ENCODE results near the gene TOM1L2.
A peak's percentile ranks its signal among the peaks of the same experiment; 100 is the strongest.
"Not testable (repeated sequence)": the region's sequence is repeated elsewhere in the genome, so short reads cannot be mapped to it uniquely, and the experiment has no call there.

The TOM1L2 gene

GRCh38 chr17:17963066-17963465, 9.1 kb downstream of the TOM1L2 start:
- no peak overlapping the region for H3K27ac ChIP-seq
- TF ChIP-seq, protein P1, sequence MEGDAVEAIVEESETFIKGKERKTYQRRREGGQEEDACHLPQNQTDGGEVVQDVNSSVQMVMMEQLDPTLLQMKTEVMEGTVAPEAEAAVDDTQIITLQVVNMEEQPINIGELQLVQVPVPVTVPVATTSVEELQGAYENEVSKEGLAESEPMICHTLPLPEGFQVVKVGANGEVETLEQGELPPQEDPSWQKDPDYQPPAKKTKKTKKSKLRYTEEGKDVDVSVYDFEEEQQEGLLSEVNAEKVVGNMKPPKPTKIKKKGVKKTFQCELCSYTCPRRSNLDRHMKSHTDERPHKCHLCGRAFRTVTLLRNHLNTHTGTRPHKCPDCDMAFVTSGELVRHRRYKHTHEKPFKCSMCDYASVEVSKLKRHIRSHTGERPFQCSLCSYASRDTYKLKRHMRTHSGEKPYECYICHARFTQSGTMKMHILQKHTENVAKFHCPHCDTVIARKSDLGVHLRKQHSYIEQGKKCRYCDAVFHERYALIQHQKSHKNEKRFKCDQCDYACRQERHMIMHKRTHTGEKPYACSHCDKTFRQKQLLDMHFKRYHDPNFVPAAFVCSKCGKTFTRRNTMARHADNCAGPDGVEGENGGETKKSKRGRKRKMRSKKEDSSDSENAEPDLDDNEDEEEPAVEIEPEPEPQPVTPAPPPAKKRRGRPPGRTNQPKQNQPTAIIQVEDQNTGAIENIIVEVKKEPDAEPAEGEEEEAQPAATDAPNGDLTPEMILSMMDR (IDR thresholded peaks at IDR 0.05), result no peak
- no peak for TF ChIP-seq ZFX (IDR thresholded peaks at IDR 0.05; ENCODE audit: borderline replicate concordance)

GRCh38 chr17:17960500-17961030, 11.6 kb downstream of the TOM1L2 start:
- no peak for TF ChIP-seq ZFX (IDR thresholded peaks at IDR 0.05; ENCODE audit: borderline replicate concordance)
- TF ChIP-seq, protein P1 (IDR thresholded peaks at IDR 0.05), result no peak
- H3K27ac ChIP-seq, result no peak overlapping the region

DNA sequence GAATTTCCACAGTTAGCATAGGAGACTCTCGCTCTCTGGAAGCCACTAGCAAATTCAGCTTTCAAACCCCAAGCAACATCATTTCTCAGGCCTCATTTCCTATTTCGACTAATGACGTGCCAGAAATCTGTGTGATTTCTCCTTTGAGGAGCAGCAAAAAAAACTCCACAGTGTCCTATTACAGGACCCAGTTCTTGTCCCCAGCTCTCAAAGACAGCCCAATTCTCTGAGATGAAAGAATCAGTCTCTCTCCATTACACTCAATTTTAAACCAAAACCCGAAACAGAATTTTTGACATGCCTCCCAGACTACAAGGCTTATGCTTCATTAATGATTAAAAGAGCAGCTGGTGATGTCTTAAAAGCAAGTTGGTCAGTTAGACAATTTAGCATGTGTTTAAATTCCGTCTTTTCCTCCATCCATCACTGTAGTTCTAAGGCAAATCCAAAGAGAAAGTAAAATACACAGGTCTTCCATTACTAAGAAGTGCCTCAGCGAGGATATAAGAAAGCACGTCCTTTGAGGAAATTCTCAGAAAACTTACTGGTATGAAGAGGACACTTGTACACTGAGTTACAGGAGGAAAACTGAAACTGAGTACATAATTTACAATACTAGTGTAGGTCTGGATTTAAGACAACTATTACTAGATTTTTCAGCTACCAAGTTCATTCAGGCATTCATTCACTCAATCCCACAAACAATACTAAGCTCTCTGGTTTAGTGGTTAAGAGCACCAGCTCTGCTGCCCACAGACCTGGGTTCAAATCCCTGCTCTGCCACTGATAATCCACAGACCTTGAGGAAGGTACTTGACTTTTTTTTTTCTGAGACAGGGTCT, 12.5 kb downstream of the TOM1L2 start:
- TF ChIP-seq, protein P1 (IDR thresholded peaks at IDR 0.05), result no peak
- TF ChIP-seq ZFX (IDR thresholded peaks at IDR 0.05; ENCODE audit: borderline replicate concordance), result no peak
- no peak overlapping the region for H3K27ac ChIP-seq

DNA sequence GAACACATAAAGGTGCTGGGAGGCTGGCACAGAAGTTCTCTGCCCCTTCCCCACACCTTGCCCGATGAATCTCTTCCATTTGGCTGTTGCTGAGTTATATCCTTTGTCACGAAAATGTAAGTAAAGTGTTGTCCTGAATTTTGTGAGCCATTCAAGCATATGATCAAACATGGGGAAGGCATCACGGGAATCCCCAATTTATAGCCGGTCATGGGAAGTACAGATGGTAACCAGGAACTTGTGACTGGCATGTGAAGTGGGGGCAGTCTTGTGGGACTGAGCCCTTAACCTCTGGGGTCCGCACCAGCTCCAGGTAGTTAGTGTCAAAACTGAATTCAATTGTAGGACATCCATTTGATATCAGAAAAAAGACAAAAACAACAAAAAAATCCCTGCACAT, 13.2 kb downstream of the TOM1L2 start:
- TF ChIP-seq, protein P1 (IDR thresholded peaks at IDR 0.05), result no peak
- no peak for TF ChIP-seq ZFX (IDR thresholded peaks at IDR 0.05; ENCODE audit: borderline replicate concordance)
- peak overlapping the region; percentile 39; the same call in 1 of the 2 replicates for H3K27ac ChIP-seq

DNA sequence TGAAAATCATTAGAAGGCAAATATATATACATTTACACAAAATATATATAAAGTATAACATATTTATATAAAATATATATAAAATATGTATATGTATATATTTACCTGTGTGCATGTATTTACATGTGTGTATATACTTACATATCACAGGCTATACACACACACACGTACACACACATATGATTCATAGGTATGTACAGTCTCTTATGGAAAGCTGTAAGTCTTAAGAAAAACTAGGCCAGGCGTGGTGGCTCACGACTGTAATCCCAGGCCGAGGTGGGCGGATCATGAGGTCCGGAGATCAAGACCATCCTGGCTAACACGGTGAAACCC, 14.7 kb downstream of the TOM1L2 start:
- peak overlapping the region; percentile 39; the same call in 1 of the 2 replicates for H3K27ac ChIP-seq
- no peak for TF ChIP-seq ZFX (IDR thresholded peaks at IDR 0.05; ENCODE audit: borderline replicate concordance)
- TF ChIP-seq, protein P1 (IDR thresholded peaks at IDR 0.05), result no peak

DNA sequence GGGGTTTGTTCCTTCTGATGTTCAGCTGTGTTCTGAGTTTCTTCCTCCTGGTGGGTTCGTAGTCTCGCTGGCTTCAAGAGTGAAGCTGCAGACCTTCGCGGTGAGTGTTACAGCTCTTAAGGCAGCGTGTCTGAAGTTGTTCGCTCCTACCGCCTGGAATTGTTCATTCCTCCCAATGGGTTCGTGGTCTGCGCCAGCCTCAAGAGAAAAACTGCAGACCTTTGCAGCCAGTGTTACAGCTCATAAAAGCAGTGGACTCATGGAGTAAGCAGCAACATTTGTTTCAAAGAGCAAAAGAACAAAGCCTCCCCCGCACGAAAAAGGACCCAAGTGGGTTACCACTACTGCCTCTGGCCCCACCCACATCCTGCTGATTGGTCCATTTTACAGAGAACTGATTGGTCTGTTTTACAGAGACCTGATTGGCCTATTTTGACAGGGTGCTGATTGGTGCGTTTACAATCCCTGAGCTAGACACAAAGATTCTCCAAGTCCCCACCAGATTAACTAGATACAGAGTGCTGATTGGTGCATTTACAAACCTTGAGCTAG, 16.3 kb downstream of the TOM1L2 start:
- H3K27ac ChIP-seq, result not testable (repeated sequence)

DNA sequence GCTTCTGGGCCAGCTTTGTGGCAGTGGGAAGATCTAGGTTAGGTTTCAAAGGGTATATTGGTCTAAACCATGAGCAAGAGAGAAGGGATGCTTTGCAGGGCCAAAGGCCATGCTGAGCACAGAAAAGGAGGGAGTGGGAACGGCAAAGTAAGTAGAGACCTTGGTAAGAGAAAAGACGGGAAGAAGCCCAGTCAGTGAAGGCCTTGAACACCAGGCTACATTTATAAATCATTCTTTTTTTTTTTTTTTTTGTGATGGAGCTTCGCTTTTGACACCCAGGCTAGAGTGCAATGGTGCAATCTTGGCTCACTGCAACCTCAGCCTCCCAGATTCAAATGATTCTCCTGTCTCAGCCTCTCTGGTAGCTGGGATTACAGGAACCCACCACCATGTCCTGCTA, 18.1 kb downstream of the TOM1L2 start:
- H3K27ac ChIP-seq, result no peak overlapping the region
- TF ChIP-seq, protein P1 (IDR thresholded peaks at IDR 0.05), result no peak
- TF ChIP-seq ZFX (IDR thresholded peaks at IDR 0.05; ENCODE audit: borderline replicate concordance), result no peak

All from 22Rv1 (cell line).